Measurements from ENCODE around the gene CUTA.

DNA sequence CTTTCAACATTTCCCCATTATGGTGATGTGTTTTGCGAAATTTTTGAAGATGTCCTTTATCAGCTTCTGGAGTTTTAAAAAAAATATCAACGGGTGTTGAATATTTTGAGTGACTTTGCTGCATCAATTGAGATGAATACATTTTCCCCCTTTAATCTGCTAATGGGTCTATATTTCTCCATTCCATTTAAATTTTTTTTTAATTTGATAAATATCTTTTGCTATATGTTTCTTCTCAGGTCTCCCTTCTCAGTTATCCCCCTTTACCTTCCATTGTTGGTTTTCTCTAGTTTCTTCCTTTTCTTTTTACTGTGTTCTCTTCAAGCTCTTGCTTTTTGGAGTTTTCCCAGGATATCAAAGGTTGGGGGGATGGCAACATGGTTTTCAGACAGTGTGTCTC, 27.7 kb downstream of the CUTA start:
- TF ChIP-seq POLR2A (IDR thresholded peaks at IDR 0.05; ENCODE audit: low read depth, low read length) (no peak), POLR2AphosphoS5 (IDR thresholded peaks at IDR 0.05; ENCODE audit: low read depth, low read length) (no peak)
